ENCODE data around the gene CTRB2.
A peak's percentile ranks its signal among the peaks of the same experiment; 100 is the strongest.
"Not testable (repeated sequence)": the region's sequence is repeated elsewhere in the genome, so short reads cannot be mapped to it uniquely, and the experiment has no call there.

The CTRB2 gene

DNA sequence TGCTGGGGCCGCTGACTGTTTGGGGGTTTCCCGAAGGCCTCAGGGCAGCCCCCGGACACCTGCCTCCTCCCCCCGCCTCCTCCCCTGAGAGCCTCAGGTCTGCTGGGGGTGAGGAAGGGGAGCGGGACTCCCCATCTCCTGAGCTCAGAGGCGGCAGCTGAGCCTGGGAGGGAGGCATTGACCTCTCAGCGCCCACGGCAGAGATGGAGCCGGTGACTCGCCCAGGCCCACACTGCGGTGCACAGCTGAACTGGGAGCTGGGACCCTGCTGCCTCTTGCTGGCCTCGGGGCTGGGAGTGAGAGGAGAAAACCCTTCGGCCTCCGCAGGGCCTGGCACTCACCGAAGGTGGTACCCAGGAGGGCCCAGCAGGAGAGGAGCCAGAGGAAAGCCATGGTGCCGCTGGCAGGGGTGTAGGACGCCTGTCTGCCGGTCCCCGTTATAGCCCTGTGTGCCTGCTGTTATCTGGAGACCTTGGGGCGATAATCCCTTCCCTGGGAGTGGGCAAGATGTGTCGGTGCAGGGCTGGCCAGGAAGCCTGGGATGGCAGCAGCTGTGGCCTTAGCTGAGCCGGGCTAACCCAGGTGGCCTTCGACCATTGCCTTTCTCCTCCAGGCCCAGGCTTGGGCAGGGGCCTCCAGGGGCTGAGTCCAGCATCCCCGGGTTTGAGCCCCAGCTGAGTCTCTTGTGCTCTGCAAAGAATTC, at the start of gene CTRB2:
TSS of gene CTRB2 (minus strand) at position 413 of the 703 bp plus-strand sequence. CDS start at position 393, 20 bp downstream.
- no peak for DNase-seq

DNA sequence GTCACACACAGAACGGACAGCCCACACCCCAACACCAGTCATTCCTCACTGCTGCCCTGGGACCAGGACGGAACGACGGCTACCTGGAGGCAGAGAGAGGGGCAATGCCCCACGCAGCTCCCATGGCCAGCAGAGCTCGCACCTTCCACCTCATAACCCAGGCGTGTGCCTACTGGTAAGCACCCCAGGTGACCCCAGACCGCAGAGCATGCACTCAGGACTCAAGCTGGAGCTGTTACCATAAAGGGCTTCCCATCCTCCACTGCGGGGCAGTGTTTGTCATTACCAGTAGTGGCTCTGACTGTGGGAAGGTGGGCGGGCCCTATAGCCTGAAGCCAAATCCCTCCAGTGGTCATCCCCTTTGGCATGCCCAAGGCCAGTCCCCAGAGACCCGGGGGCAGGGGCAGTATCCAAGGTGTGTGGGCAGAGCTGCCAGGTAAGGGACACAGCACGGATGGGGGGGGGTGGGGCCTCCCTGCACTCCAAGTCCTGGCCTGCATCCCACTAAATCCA, 49.2 kb upstream of the CTRB2 start:
- DNase-seq: no peak

DNA sequence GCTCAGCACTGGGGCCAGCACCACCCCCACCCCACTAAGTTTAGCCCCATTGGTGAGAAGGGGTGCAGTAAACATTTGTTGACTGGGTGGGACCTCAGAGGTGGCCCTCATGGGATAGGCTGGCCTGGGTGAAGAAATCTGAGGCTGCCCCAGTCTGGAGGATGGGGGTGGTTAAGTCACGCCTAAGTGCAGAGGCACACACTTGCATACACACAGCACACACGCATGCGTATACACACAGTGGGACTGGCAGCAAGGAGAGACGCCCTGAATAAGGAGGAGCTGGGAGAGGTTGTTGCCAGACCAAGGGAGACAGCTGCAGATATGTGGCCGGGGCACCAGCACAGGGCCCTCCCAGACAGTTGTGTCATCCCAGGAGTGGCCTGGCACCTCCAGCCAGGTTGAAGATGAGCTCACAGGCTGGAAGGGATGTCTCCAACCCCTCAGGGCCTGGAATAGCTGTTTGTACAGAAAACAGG, 47.4 kb upstream of the CTRB2 start:
- DNase-seq: no peak

DNA sequence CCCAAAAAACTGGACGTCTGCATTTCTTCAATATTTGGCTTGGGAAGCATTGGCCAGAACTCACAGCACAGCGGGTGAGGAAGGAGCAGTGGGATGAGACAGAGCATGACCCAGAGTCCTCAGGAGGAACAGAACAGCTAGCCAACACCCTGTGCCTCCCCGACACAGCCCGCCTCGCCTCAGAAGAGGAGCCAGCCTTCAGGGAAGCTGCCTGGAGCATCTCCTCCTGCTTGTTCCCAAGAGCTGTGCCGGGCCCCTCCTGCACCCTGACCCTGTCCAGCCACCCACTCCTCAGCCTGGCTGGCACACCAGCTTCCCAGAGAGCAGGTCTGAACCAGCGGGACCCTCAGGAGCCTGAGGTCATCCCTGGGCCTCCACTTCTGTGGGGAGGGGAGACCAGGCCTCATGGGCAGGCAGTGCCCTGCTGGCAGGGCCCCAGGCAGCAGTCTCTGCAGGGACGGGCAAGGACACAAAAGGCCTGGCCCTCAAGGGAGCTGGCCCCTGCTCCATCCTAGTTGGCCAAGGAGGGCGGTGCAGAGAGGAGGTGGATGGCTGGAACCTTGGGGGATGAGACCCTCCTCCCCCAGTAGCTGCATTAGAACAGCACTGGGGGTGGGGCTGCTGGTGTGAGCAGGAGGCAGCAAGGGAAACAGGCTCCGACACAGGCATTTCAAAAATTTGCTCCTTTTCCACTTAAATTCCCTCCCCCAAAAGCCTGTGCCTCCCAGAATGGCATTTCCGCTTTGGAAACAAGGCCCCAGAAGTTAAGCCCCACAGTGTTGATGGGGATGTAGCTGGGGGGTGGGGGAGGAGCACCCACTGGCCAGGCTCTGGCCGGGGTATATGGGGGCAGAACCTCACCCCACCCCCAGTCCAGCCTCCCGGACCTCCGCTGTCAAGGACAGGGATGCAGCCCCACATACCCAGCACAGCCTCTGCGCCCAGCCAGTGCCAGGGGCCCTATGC, 46.3 kb upstream of the CTRB2 start:
- DNase-seq: no peak

DNA sequence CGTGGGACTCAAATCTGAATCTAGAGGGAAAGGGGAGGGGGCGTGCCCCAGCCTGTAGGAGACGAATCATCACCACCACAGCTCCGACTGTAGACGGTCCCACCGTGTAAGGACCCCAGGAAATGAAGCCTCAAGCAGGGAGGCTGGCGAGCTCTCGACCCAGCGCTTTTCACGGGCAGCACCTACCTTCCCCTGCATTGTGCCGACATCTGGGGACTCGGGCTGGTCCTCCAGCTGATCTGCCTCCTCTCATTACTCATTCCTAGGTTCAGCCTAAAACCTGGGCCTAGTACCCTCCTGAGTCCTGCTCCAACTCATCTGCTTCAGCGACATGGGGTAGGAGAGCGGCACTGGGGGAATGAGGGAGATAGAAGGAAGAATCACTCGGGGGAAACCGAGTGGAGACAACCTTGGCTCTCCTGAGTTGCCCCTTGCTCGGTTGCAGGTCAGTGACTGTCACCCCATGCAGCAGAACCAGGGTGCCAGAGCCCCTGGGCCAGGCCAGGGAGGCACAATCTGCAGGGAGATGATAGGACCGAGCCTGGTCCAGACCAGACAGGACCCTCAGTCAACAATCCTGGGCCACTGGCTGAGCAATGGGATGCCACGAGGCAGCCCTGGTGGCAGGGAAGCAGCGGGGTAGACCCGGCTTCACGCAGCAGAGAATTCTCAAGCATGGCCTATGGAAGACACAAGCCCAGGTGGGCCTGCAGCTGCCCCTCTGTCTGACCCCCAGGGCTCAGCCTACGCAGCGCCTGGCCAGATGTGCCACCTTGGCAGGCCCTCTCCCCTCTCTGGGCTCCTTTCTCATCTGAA, 45.3 kb upstream of the CTRB2 start:
- DNase-seq: no peak

DNA sequence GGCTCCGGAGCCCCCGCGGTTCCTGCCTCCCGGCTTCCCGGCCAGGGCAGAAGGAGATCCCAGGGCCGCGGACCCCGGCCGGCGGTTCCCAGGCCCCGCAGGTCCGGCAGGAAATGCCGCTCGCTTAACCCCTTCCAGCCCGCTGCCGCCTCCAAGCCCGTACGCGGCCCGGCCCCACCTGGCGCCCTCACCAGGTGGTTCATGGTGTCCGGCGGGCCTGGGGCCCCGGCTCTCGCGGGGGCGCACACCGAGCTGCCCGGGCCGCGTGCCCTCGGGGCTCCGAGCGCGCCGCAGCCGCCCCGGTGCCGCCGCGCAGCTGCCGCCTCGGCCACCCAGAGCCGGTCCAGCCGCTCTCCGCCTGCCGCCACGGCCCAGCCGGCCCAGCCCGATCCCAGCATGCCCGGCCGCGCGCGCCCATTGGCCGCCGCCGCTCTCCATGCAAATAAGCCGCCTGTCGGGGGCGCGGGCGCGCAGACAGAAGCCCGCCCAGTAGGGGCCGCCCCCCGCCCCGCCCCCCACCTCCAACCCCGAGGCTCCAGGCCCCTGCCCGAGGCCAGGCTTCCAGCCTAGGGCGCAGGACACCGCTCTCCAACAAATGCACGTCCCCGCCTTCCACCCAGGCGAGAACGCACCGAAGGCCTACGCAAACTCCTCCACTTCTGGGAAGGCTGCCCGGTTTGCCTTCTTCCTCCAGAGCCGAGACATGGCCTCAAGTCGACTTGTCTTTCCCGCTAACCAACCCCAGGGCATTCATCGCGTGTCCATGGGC, 44.5 kb upstream of the CTRB2 start, which contains the start of gene BCAR1:
TSS of gene BCAR1 (minus strand) at position 345 of the 769 bp plus-strand sequence. CDS start at position 203, 142 bp downstream.
- peak; percentile 10 for DNase-seq

DNA sequence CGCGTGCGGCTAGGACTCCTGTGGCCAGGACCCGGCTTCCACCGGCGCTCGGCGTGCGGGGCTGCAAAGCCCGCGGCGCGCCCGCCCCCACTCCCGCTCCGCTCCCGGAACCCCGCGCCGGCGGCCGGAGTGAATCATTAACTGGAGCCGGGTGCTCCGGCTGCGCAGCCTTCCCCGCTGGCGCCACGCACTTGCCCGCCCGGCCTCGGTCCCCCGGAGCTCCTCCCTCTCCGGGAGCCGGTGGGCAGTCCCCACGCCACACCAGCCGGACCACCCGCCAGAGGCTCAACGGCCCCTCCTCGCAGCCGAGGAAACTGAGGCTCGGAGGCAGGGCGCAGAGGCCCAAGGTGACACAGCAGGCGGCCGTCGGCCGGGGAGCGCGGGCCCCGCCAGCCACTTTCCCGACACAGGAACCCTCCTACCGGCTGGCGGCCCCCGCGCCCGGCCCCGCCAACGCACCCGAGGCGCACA, 43.9 kb upstream of the CTRB2 start:
- DNase-seq: no peak

DNA sequence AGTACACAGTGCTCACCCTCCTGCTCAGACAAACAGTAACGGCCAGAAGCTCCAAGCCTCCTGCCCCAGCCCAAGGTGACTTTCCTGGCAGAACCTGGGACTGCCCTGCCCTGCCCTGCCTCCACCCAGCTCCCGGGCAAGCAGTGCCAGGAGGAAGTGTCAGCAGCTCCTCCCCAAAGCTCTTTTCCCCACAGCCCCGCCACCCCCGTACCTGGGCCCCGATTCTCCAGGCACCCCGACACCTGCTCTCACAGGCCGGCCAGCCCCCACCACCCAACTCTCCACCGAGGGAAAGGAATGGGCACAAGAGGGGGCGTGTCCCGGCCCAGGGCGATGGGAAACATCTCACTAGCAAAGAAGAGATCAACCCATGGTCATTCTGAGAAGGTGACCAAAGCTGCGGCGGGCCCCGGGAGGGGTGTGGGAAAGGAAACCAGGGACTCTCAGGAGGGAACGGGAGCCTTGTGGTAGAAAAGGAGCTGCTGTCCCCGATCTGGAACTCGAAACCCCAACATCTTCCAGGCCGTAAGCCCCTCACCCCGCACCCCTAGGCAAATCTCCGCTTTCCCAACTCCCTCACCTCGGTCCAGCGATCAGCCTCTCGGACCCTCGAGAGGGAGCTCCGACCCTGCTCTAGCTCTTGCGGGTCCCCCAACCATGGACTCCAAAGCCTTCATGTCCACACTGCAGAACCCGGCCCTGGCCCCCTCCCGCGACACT, 43.3 kb upstream of the CTRB2 start:
- DNase-seq: no peak

DNA sequence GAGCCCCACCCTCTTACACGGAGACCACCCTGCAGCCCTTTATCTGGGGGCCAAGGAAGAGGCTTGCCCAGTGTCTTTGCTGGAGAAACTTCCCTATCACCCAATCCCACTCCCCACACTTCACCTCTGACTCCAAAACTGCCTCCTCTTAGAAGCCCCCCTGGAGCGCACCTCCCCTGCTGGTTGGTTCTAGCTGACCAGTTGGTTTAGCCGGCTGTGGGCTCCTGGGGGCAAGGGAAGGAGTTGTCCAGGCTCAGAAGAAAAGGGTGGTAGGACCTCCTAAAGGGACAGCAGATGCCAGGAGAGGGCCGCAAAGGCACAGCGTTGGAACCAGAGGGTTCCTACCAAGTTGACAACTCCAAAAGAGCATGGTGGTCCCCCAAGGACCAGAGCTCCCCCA, 42.5 kb upstream of the CTRB2 start:
- no peak for DNase-seq

DNA sequence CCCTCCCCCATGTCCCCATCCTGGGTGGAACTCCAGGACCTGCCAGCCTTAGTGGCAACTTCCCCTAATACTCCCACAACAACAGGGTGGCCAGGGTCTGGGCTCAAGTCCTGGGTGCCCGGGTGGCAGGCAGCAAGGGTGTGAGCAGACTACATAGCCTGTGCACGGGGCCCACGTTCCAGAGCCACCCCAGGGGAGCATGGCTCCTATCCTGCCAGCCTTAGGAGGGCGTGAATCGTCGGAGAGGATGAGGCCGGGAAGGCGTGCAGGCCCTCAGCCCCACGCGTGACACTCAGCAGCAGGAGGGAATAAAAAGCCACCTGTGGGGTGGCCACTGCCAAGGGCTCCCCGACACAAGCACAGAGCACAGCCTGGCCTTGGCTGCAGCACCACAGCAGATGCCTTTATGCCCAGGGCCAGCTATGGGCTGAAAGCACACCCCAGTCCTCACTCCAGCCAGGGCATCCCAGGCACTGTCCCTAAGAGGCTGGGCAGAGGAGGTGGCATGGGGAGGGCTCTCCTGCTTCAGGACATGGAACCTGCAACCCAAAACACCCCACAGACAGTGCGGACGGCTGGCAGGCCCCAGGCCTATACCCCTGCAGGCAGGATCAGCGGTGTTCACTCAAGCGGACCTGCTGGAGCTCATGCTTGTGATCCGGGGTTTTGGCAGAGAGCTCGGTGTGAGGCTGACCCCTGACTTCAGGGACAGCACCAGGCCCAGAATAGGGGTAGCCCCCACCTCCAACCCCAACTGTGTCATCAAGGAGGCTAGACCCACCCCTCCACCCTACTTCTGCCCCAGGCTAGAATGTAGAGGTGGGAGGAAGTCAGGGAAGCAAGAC, 41.8 kb upstream of the CTRB2 start:
- DNase-seq: no peak

DNA sequence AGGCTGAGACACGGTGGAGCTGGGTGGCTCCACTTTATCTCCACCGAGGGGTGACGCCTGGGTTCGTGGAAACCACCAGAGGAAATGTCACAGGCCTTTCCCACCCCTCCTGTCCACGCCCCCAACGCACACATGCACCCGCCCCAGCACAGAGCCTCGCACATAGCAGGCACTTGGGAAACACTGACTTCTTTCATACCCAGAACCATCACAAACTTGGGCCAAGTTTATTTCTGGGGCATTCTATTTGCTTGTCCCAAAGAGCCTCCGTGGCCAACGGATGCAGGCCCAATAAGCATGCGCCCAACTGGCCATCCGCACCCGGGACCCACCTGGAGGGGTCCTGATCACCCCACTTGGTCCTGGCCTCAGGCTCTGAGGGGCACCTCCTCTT, 41.2 kb upstream of the CTRB2 start:
- DNase-seq: no peak

DNA sequence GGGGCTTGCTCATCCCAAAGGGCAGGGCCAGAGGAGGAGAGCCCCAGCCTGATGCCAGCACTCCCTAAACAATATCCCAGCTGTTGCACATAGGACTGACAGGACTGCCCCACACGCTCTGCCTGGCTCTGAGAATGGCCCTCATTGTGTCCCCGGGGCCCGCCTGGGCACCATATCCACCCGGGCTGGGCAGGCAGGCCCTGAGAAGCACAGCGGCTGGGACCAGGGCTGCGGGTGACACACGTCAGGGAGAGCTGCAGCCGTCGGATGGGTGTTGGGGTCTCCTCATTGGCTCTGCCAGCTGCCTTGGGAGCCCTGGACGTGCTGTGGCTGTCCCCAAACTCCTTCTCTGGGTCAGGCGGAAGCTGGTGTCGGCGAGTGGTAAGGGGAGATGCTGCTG, 40.3 kb upstream of the CTRB2 start:
- DNase-seq: no peak

DNA sequence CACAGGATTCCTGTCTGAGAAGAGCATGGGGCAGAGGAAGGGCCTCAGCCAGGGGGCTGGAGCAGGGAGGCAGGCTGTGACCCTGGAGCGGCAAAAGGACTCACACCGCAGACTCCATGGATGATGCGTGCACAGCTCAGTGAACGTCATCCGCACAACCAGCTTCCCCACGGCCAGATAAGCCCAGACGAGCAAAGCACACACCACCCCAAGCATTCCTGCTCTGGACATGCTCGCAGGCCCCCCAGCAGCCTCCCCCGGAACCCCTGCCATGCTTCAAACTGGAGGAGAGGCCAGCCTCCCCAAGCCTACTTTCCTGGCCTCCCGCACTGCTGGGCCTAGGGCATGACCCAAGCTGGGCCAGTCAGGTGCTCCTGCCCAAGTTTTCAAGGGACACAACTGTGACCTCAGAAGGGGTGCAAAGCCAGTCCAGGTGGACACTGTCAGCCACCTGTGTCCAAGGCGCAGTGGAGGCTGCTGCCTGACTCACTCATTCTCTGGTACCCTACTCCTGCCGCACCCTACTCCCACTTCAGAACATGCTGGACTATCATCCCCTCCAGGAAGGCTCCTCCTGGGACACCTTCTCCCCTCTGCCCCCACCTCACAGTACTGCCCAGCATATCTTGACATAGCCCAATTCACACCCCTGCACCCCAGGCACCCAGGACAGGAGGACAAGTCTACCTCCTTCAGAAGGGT, 39.7 kb upstream of the CTRB2 start:
- DNase-seq: no peak

DNA sequence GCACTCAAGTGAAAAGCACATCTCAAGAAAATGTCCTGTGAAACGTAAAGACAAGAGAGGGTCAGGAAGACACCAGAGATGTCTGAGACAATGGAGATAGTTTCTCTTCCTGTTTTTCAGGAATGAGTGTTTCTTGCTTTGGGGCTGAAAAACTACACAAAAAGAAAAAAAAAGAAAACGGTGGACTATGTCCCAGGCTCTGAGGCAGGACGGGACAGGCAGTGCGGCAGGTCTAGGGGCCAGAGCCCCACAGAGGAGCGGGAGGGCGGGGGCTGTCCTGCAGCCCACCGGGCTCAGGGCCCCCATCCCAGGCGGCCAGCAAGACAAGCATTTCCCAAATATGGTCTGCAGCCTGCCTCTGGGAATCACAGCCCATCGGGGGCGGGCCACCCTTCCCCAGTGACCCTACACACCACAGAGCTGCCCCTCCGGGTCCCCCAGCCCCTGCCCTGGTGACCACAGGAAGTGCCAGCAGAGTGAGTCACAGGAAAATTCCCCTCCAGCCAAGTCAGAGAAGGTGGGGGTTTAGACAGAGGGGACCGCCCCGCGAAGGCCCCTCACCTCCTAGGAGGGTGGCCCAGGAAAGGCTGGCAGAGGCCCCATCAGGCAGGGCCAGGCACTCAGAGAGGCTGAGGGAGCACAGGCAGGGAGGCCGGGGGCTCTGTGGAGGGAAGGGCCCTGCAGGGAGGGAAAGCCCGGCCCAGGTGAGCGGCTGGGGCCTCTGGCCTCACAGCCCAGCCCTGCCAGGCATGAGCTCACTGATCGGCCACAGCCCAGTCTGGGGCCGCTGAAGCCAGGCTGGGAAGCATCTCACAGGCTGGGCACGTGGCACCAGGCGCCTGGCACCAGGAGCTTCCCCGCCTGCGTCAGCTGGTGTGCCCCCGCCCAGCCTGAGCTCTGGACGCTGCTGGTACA, 38.1 kb upstream of the CTRB2 start:
- no peak for DNase-seq

DNA sequence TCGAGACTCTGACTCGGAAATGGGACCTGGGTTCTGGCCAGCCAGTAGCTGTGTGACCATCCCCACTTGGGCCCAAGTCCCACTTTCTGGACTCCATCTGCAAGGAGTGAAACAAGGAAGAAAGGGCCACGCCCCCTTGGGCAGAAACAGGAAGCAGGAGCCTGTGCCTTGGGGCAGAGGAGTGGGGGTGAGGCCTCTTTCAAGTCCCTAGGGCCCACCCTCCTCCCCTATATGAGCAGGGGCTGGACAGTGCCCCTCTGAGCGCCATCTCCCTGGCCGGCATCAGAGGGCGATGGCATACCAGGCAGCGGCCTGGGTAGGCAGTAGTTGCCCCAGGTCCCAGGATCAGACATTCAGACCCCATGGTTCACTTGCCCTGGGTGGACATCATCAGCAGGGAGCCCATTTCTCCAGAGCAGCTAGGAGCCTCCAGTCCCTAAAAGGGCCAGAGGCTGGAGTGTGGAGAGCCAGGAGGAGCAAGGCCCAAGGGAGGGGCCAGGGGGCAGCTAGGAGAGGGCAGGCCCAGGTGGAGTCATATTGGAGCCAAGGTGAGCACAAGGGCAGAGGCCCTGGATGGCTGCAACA, 37.4 kb upstream of the CTRB2 start:
- DNase-seq: no peak

DNA sequence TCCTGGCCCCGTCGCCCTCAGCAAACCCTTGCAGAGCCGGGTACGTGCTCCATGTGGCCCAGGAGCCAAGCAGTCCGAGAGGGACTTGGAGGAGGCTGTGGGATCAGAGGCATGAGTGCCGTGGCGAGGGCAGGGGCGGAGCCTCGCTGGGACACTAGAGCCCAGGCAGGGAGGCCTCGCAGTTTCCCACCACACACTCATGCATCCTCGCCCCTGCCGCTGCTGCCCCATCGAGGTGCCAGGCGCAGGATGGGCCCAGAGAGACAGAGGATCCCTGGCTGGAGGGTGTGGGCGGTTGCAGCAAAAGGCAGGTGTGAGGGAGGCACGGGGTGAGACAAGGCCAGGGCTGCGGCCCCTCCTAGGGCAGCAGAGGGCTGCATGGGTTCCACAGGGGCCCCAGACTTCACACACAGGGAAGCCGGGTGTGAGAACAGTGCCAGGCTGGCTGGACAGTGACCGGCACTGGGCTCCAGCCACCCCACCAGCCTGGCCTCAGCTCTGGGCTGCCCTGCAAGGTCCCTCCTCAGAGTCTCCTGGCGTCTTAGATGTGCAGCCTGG, 36.8 kb upstream of the CTRB2 start:
- DNase-seq: no peak

DNA sequence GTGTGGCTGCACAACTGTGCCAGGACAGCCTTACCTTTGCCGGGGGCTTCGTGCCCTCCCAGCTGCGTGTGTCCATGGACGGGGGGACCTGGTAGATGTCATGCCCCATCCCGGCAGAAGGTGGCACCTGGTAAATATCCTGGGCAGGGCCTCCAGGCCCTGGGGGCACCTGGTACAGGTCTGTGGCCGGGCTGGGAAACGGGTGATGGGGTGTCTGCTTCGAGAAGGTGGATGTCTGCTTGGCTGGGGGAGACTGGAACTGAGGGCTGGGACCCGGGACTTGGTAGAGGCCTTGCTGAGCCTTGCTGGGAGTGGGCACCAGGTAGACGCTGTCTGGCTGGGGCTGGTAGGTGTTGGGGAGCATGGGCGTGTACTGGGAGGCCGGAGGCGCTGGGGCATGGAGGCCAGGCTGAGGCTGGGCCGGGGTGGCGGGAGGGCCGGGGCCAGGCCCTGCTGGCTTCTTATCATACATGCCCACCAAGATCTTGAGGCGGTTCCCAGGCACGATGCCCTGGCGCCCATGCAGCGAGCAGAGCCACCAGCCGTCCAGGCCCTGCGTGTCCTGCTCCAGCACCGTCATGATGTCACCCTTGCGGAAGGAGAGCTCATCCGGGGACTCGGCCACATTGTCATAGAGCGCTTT, 35.6 kb upstream of the CTRB2 start:
- not testable (repeated sequence) for DNase-seq
